ENCODE results near the gene ADCY2.

GRCh38 chr5:7367780-7368179 lies 28.2 kb upstream of the ADCY2 start:
- TF ChIP-seq POLR2AphosphoS2 (IDR thresholded peaks at IDR 0.05; ENCODE audit: low read depth, low read length) (no peak), PBX2 (CRISPR knock-in tag; IDR thresholded peaks at IDR 0.05) (no peak)
